Testis (tissue), 3 donors: ENCODE measurements around the gene OPALIN. TPM values are rescaled to one million over a fixed set of nuclear protein-coding genes. Genes with fewer than 3 reads are reported as not detected.
A peak's percentile ranks its signal among the peaks of the same experiment; 100 is the strongest.

ENCODE experiments used
- DNase-seq: peaks from one replicate; pipeline ENCODE4 v3.0.0-alpha.2; 2019
- H3K27ac ChIP-seq, 2 donors: fragments of 200-600 bp; sonication (generic); one replicate each; pipeline ENCODE4 v1.5.1; 2019
- H3K27me3 ChIP-seq: fragments of 200-600 bp; sonication (generic); one replicate; pipeline ENCODE4 v1.5.1; 2019
- H3K36me3 ChIP-seq: fragments of 200-600 bp; sonication (generic); one replicate; pipeline ENCODE4 v1.5.1; 2017; ENCODE audit warnings: low read depth; ENCODE audit errors: missing control alignments
- H3K4me1 ChIP-seq: fragments of 200-600 bp; sonication (generic); one replicate; pipeline ENCODE4 v1.5.1; 2019
- H3K4me3 ChIP-seq, 2 donors: fragments of 200-600 bp; sonication (generic); one replicate each; pipeline ENCODE4 v1.5.1; 2017 to 2019
- H3K9me3 ChIP-seq: fragments of 200-600 bp; sonication (generic); one replicate; pipeline ENCODE4 v1.5.1; 2017
- CTCF ChIP-seq, 3 experiments: fragments of 450-650 bp in 2 of 3; fragments of 200-600 bp in 1 of 3; sonication (generic) in 1 of 3; IDR thresholded peaks; one replicate each; pipeline ENCODE4 v1.5.1; 2016 to 2019; ENCODE audit warnings: antibody characterized with exemption in 3 of 3, mild to moderate bottlenecking in 2 of 3, moderate library complexity in 1 of 3
- POLR2A ChIP-seq: fragments of 450-650 bp; IDR thresholded peaks from one replicate; pipeline ENCODE4 v1.6.1; 2017; ENCODE audit warnings: antibody characterized with exemption, mild to moderate bottlenecking, moderate library complexity
- whole genome bisulfite sequencing, 2 donors: methylation state at CpG; one replicate each; pipeline ENCODE4 v1.1.5; 2018; 5-methylcytosine and 5-hydroxymethylcytosine counted together
- intact Hi-C: fragments of 100-400 bp; cut with DNase I; formaldehyde crosslinking; loops from one replicate; pipeline ENCODE4 v1.15.1; 2023; ENCODE audit warnings: low total_unique reads
- polyA plus RNA-seq: library from polyadenylated mRNA; stranded (reverse); fragments of 350-450 nt; fragmentation: Illumina TruSeq; extraction: RNeasy Lipid Tissue Mini Kit (QIAGEN cat#74804); gene quantifications from one replicate; pipeline ENCODE4 v1.2.3, GENCODE V29; 2014; ENCODE audit warnings: low read depth, low replicate concordance; ENCODE audit not compliant: insufficient read depth
- total RNA-seq, 2 donors: library from RNA; depleted of rRNA; stranded (reverse); fragments of >200 nt; gene quantifications; one replicate each; pipeline ENCODE4 v1.2.3, GENCODE V29; 2016

Gene OPALIN
- total and polyA plus RNA-seq, 3 donors from 2014 or later: not detected

GRCh38 chr10:96374985-96375830, 16.4 kb upstream of the OPALIN start:
- Histone ChIP-seq H3K9me3 (no peaks in the 10 kb centered on the region), H3K4me3 (peak overlapping the region; percentile 38 to 53), H3K4me1 (no peaks in the 10 kb centered on the region), H3K27me3 (no peaks in the 10 kb centered on the region), H3K27ac (no peak overlapping the region), H3K36me3 (no peaks in the 10 kb centered on the region)
- 3 to 6% methylated on average over 20 to 36 of the region's 36 CpGs for WGBS, 2 donors
- TF ChIP-seq POLR2A: no peak
- peak; percentile 61 to 88 (median 86) for TF ChIP-seq CTCF (IDR thresholded peaks at IDR 0.05)
- intact Hi-C loops: no loop called here
- DNase-seq: peak; percentile 91

DNA sequence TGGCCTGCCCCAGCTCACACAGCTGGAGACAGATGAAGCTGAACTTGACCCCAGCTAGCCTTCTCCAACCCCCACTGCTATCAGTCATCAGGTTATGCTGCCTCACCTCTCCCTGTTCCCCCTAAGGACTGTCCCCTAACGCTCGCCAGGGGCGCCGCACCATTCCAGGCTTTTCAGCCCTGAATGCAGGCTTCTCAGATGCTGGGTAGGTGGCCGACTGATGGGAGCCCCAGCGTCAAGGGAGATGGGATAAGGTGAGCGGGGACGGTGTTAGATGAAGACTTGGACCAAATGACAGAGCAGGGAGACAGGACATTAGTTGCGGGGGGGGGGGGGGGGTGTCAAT, 15.8 kb upstream of the OPALIN start:
- no peak overlapping the region for H3K27ac ChIP-seq
- no peaks in the 10 kb centered on the region for H3K27me3 ChIP-seq
- intact Hi-C loops: no loop called here
- no peak for TF ChIP-seq POLR2A
- TF ChIP-seq CTCF (IDR thresholded peaks at IDR 0.05): no peak
- no peaks in the 10 kb centered on the region for H3K36me3 ChIP-seq
- H3K4me1 ChIP-seq: no peaks in the 10 kb centered on the region
- no peaks in the 10 kb centered on the region for H3K9me3 ChIP-seq
- WGBS, 2 donors: 10 to 26% methylated on average over 9 of the region's 9 CpGs
- peak overlapping the region in 1 of 2 donors; percentile 53 for H3K4me3 ChIP-seq
- DNase-seq: no peak

GRCh38 chr10:96374004-96374403, 15.2 kb upstream of the OPALIN start:
- no peaks in the 10 kb centered on the region for H3K4me1 ChIP-seq
- H3K9me3 ChIP-seq: no peaks in the 10 kb centered on the region
- TF ChIP-seq CTCF (IDR thresholded peaks at IDR 0.05): no peak
- no peak for TF ChIP-seq POLR2A
- H3K36me3 ChIP-seq: no peaks in the 10 kb centered on the region
- no peaks in the 10 kb centered on the region for H3K27me3 ChIP-seq
- no peak overlapping the region for H3K4me3 ChIP-seq
- H3K27ac ChIP-seq: no peak overlapping the region
- intact Hi-C loops: no loop called here
- no peak for DNase-seq
- WGBS, 2 donors: 89 to 94% methylated on average over 5 of the region's 5 CpGs

- TF ChIP-seq POLR2A (no peak), CTCF (IDR thresholded peaks at IDR 0.05) (no peak)
- H3K4me3 ChIP-seq: no peak overlapping the region
- no peaks in the 10 kb centered on the region for H3K9me3 ChIP-seq
- WGBS, 2 donors: 85 to 92% methylated on average over 8 to 11 of the region's 11 CpGs
- H3K36me3 ChIP-seq: no peaks in the 10 kb centered on the region
- DNase-seq: no peak
- no peaks in the 10 kb centered on the region for H3K27me3 ChIP-seq
- no peak overlapping the region for H3K27ac ChIP-seq
- H3K4me1 ChIP-seq: no peaks in the 10 kb centered on the region
- intact Hi-C loops: no loop called here
Observed at GRCh38 chr10:96371356-96371755, 12.6 kb upstream of the OPALIN start.
